Choroid plexus epithelial cell (primary cell): ENCODE results near the gene ATF6.
A peak's percentile ranks its signal among the peaks of the same experiment; 100 is the strongest.

Experiments used
- DNase-seq: peaks from one replicate; pipeline ENCODE4 v3.0.0-alpha.2; 2010; ENCODE audit warnings: low read depth
- H3K4me3 ChIP-seq: 2 replicates; pipeline ENCODE4 v1.5.1; 2011; ENCODE audit warnings: low read depth, mild to moderate bottlenecking, control low read depth, low read length, moderate library complexity
- TF ChIP-seq, protein P1 (sequence below): conservative IDR thresholded peaks from 2 replicates; pipeline ENCODE4 v1.5.1; 2011; ENCODE audit warnings: low read depth, mild to moderate bottlenecking, control low read depth, inconsistent platforms, low read length, moderate library complexity

The ATF6 gene

DNA sequence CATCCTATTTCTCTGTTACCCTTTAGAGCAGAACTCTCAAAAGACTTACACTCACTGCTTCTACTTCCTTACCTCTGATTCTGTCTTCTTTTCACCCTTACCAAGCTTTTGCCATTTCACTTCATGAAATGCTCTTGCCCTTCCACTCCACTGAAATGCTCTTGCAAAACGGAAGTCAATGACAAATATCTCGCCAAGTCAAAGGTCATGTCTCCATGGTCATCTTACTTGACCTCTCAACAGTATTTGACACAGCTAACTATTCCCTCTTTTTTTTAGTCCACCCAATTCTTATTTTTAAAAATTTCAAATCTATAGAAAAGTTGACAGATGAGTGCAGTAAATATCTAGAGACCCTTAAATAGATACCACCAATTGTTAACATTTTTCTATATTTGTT is 149.9 kb downstream of the ATF6 start:
- TF ChIP-seq, protein P1, sequence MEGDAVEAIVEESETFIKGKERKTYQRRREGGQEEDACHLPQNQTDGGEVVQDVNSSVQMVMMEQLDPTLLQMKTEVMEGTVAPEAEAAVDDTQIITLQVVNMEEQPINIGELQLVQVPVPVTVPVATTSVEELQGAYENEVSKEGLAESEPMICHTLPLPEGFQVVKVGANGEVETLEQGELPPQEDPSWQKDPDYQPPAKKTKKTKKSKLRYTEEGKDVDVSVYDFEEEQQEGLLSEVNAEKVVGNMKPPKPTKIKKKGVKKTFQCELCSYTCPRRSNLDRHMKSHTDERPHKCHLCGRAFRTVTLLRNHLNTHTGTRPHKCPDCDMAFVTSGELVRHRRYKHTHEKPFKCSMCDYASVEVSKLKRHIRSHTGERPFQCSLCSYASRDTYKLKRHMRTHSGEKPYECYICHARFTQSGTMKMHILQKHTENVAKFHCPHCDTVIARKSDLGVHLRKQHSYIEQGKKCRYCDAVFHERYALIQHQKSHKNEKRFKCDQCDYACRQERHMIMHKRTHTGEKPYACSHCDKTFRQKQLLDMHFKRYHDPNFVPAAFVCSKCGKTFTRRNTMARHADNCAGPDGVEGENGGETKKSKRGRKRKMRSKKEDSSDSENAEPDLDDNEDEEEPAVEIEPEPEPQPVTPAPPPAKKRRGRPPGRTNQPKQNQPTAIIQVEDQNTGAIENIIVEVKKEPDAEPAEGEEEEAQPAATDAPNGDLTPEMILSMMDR = no peak
- H3K4me3 ChIP-seq = no peak overlapping the region
- DNase-seq = no peak

- TF ChIP-seq, protein P1 = no peak
- no peak overlapping the region for H3K4me3 ChIP-seq
- no peak for DNase-seq
These were observed 153.1 kb downstream of the ATF6 start for GRCh38 chr1:161919229-161919628.

DNA sequence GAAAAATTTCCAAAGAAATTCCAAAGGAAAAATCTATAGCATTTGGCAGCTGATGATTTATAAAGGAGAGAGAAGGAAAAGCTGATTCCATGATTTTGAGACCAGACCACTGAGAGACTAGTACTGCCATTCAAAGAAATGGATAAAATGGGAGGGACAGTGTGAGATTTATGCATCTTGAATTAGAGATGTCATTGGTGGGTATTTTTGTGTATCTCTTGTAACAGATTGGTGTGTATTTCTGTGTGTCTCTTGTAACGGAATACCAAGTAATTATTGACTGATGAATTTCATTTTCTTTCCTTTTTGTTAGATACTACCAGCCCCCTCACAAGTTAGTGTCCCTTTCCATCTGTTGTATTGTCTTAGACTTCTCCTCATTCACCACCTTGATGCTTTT is 155.4 kb downstream of the ATF6 start:
- no peak overlapping the region for H3K4me3 ChIP-seq
- TF ChIP-seq, protein P1 = no peak
- DNase-seq = no peak

DNA sequence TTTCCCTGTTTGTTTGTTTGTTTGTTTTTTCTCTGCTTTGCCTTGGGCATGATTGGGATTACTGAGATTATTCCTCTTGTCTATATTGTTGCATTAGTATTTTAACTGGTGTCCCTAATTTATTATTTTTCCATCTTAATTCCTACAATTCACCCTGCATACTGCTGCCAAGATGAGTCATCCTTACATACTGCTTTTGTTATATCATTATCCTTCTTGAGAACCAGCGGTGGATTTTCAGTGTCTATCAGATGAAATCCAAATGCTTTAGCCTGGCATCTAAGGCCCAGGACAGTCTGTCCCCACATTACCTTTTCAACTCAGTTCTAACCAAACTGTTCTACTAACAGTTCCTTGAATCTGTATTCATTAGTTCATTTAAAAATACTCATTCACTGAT is 155.9 kb downstream of the ATF6 start:
- H3K4me3 ChIP-seq = no peak overlapping the region
- TF ChIP-seq, protein P1 = no peak
- DNase-seq = peak; percentile 59

GRCh38 chr1:161928056-161928455 is 161.9 kb downstream of the ATF6 start:
- DNase-seq = no peak
- H3K4me3 ChIP-seq = no peak overlapping the region
- TF ChIP-seq, protein P1 = no peak

DNA sequence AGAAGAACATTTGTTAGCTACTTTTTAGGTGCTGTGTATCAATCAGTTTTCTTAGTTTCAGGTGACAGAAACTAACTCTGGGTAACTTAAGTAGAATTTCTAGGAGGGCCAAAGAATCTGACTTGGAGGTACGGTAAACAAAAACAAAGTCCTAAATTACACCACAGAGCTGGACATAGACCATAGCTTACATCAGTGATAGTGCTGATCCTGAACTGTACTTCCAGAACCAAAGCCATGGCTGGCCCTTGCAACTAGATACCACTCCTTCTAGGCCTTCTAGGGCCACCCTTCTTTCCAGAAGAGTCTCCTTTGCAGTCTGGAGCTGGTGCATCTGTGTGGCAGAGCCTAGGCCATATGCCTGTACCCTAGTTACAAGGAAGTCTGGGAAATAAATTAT is 163.0 kb downstream of the ATF6 start:
- no peak for DNase-seq
- H3K4me3 ChIP-seq = no peak overlapping the region
- TF ChIP-seq, protein P1 = no peak

GRCh38 chr1:161930064-161930463 is 163.9 kb downstream of the ATF6 start:
- DNase-seq = peak; percentile 48
- no peak overlapping the region for H3K4me3 ChIP-seq

More at GRCh38 chr1:161930064-161930463, 163.9 kb downstream of the ATF6 start:
- TF ChIP-seq, protein P1 = no peak
